ENCODE results near the gene GDF11.
"Not testable (repeated sequence)": the region's sequence is repeated elsewhere in the genome, so short reads cannot be mapped to it uniquely, and the experiment has no call there.

GDF11 gene

DNA sequence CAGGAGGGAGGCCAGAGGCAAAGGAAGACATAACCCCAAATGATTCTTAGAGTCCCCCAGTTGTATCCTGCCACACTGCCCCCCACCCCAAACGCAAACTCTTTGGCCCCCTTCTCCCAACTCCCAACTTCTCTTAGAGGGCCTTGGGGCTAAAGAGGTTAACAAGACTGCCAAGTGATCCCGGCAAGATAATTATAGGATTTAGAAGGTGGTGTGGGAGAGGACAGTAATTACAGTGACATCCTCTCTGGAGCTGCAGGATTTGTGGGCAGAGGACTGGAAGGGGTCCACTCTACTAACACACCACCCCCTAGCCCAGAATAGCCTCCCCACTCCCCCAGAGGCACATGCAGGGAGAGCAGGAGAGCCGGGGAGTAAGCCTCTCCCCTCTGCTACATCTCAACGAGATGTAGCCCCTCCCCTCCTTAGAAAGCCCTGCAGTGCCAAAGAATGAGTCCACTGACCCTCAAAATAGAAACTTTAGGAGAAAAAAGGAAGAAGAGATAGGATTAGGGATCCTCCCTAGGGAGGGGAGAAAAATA lies 5.3 kb upstream of the GDF11 start:
- in situ Hi-C loops (cut with MboI; ENCODE audit: low sequenced_read_pairs): loop anchor here (10.0 kb wide), 1 partner anchor 297 kb away; no protein-coding TSS in a partner anchor

DNA sequence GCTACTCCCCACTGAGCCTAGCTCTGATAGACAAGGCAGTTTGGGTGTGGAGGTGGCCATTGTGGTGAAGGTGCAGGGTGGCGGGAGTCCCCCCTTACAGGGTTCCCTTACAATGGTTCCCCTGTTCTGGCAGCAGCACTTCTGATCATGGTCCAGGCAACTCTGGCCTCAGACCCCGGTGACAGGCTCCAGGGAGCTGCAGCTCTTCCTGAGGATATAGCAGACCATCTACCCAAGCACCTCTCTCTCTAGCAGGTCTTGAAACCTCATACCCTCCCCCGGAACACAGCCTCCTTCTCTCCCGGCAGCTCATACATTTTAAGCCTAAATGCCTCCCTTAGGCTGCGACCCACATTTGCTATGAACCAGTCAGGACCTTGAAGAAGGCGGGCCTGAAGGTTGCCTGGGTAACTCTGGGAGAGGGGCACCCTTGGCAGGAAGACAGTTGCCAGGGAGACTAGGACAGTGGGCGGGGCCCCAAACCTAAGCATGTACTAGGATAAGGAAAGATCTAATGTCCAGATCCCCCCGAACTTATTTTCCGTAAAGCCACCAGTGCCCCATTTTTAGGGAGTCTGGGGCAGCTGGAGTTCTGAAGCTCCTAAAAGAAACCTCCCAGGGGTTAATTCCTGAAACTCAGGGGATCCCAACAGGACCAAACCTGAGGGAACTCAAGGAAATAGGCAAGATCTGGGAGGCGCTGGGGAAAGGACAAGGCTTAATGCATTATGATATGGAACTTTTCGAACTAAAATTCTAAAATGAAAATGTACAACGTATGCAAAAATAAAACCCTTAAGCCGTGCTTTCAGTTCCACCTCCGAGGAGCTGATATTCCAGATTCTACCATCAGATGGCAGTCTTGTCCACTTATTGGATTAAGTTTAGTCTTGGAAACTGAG lies 4.5 kb upstream of the GDF11 start:
- in situ Hi-C loops (cut with MboI; ENCODE audit: low sequenced_read_pairs): loop anchor here (10.0 kb wide), 1 partner anchor 296 kb away; no protein-coding TSS in a partner anchor

DNA sequence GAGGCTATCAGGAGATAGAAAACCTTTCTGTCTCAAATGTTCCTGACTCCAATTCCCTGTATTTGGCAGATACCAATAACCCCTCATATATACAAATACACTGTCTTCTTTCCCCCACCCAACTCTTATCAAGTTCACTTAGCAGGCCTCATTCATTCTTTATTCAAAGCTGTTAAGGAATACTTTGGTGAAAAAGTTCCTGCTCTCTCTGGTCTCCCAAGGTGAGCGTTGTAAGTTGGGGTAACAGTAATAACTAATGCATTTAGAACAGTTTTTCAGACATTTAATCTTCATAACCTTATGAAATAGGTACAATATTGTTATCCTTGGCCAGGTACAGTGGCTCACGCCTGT lies 3.9 kb upstream of the GDF11 start:
- in situ Hi-C loops (cut with MboI; ENCODE audit: low sequenced_read_pairs): loop anchor here (10.0 kb wide), 1 partner anchor 296 kb away; no protein-coding TSS in a partner anchor

- in situ Hi-C loops (cut with MboI; ENCODE audit: low sequenced_read_pairs): no loop called here
Measured at GRCh38 chr12:55741931-55742680, 816 bp upstream of the GDF11 start.

- in situ Hi-C loops (cut with MboI; ENCODE audit: low sequenced_read_pairs): no loop called here
Measured at GRCh38 chr12:55743406-55744339, 751 bp downstream of the GDF11 start.

DNA sequence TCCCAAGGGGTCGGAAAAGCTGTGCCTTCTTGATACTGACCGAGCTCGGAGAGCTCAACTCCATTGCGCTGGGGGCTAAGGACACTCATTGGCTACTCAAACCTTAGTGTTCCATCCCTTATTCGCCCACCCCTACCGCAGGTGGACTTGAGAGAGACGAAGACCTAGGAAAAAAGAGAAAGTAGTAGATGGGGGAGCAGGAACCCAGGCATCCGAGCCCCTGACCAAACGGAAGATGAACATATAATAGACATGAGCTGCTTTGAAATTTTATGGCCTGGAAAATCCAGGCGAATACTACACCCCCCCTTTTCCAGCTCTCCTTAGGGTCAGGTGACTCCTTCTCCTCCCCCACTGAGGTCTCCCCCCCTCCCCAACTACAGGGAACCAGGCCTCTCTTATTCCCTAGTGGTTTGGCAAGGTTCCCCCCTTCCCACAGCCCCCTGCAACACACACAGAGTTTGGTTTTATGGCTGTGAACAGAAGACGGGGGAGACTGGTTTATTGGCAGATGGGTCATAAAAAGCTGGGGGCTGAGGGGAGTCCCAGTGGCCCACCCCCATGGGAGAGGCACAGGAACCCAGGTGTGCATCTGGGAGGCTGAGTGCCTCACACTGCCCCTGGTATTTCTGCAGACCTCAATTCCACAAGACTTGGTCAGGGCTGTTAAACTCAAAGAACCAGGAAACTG lies 1.6 kb downstream of the GDF11 start:
- in situ Hi-C loops (cut with MboI; ENCODE audit: low sequenced_read_pairs): no loop called here

- in situ Hi-C loops (cut with MboI; ENCODE audit: low sequenced_read_pairs): no loop called here
Measured at GRCh38 chr12:55745361-55746173, 2.6 kb downstream of the GDF11 start.

DNA sequence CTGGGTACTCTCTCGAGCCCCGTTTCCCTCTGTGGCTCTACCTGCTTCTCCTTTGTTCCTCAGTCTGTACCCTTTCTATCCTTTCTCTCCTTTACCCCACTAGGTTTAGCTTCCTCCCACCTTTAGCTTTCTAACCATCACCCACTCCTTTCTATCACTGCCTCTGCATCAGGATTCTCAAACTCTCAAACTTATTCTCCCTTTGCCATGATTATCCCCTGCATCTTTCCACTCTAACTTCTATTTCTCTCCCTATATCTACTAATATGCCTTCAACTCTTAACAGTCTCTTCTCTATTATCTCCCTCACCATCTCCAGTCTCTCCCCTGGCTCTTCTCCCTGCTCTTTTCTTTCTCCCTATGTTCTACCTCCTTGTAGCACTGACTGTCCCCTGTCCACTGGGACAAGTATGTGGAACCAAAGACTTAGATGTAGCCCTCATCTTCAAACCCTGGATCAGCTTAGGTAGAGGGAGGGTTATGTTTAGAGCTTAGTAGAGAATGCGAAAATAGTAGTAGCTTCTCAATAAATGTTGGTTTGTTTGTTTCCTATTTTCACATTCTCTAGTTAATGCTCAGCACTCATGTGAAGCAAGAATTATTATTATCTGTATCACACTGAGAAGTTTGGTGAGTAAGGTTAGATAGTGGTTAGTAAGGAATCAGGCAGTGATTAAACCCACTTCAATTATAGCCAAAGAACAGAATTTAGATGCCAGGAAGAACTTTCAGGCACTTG lies 3.4 kb downstream of the GDF11 start:
- in situ Hi-C loops (cut with MboI; ENCODE audit: low sequenced_read_pairs): no loop called here

DNA sequence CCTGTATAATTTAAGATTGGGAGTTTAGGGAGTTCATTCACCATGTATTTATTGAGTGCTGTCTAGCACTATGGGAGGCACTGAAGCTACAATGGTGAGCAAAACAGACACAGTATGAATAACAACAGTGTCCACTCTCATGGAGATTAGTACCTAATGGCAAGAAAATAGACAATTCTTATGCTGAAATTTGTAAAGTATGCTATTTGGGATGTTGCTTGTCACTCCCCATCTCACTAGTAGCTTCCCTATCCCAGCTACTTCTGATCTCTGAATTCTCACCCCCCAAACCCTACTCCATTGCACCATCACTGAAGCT lies 4.0 kb downstream of the GDF11 start:
- in situ Hi-C loops (cut with MboI; ENCODE audit: low sequenced_read_pairs): no loop called here

GRCh38 chr12:55748230-55748993 lies 5.5 kb downstream of the GDF11 start:
- in situ Hi-C loops (cut with MboI; ENCODE audit: low sequenced_read_pairs): no loop called here

DNA sequence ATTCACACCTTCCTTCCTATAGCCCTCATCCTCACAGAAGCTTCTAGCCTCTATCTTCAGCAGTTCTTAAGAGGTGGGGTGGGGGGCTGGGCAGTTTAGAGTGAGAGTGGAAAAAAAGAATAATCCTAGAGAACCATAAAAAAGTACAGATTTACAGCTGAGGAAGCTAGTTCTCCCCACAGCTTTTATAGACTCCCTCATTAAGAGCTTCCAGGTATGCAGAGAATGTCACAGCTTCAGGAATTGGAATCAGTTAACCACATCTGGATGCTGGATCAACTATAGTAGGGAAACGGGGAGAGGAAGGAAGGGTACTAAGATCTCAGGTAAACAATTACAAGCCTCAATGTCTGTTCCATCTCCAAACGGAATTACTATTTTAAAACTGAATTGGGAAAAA lies 12.3 kb downstream of the GDF11 start:
- in situ Hi-C loops (cut with MboI; ENCODE audit: low sequenced_read_pairs): no loop called here

DNA sequence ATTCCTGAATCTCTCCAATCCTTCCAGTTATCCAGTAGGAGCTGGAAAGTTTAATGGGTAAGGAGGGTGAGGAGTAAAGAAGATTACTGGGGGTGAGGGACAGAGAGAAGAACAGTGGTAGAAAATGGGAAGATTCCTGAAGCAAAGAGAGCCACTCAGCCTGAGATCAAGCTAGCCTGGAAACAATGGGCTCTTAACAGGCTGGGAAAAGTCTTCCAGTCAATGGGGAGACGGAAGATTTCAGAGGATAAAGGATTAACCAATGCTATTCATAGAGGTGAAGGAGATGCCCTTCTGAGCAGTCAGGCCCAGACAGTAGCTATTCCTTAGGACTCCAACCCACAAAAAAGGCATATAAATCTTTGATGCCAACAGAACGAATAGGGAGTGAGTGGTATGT lies 14.8 kb downstream of the GDF11 start:
- in situ Hi-C loops (cut with MboI; ENCODE audit: low sequenced_read_pairs): no loop called here

DNA sequence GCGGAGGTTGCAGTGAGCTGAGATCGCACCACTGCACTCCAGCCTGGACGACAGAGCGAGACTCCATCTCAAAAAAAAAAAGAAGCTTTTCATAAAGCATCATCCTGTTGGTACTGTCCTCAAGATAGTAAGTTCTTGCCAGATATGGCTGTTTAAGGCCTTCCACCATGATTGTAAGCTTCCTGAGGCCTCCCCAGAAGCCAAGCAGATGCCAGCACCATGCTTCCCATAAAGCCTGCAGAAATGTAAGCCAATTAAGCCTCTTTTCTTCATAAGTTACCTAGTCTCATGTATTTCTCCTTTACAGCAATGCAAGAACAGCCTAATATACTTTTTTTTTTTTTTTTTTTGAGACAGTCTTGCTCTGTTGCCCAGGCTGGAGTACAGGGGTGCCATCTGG lies 15.7 kb downstream of the GDF11 start:
- in situ Hi-C loops (cut with MboI; ENCODE audit: low sequenced_read_pairs): not testable (repeated sequence)

- in situ Hi-C loops (cut with MboI; ENCODE audit: low sequenced_read_pairs): no loop called here
Measured at GRCh38 chr12:55760663-55761062, 17.7 kb downstream of the GDF11 start.

DNA sequence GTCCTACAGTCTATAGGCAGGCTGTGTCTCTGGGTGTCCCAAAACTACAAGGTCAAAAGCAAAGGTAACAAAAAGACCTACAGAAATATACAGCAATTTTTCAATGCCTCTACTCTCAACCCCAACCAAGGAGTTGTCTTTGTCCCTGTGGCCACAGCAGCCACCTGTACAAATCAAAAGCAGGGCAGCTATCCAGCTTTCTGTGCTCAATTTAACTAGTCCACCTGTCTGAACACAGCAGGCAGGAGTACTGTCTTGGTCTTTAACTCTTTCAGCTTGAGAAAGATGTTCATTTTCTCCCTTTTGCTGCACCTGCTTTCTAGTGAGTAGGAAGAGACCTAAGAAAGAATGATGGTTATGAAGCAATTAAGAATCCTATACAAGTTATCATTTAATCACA lies 19.7 kb downstream of the GDF11 start:
- in situ Hi-C loops (cut with MboI; ENCODE audit: low sequenced_read_pairs): no loop called here

GRCh38 chr12:55765736-55766290 lies 22.9 kb downstream of the GDF11 start:
- in situ Hi-C loops (cut with MboI; ENCODE audit: low sequenced_read_pairs): no loop called here

DNA sequence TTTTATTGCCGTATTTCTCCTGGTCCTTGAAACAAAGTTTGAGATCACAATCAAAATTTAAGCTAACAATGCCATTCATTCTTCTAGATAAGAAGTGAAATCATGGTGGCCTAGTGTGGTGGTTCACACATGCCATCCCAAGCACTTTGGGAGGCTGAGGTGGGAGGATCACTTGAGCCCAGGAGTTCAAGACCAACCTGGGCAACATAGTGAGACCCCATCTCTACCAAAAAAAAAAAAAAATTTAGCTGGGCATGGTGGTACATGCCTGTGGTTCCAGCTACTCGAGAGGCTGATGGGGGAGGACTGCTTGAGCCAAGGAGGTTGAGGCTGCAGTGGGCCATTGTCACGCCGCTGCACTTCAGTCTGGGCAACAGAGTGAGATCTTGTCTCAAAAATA lies 24.2 kb downstream of the GDF11 start:
- in situ Hi-C loops (cut with MboI; ENCODE audit: low sequenced_read_pairs): no loop called here

- in situ Hi-C loops (cut with MboI; ENCODE audit: low sequenced_read_pairs): no loop called here
Measured at GRCh38 chr12:55771736-55772135, 28.8 kb downstream of the GDF11 start.
